AG04449 (cell line): ENCODE data around the gene SLC10A4.
"Not testable (repeated sequence)": the region's sequence is repeated elsewhere in the genome, so short reads cannot be mapped to it uniquely, and the experiment has no call there.

Experiments used
- CTCF ChIA-PET: fragments of 350-600 bp; formaldehyde crosslinking; extraction: SDS; loops from one replicate; lab custom pipeline; 2021; ENCODE audit warnings: antibody characterized with exemption; lab: Yijun Ruan, JAX
- POLR2A ChIA-PET: fragments of 400-600, 350-600 bp; formaldehyde crosslinking; extraction: SDS; loops from one replicate; lab custom pipeline; 2020; ENCODE audit warnings: antibody characterized with exemption, inconsistent platforms; lab: Yijun Ruan, JAX
- DNase-seq: peaks from one replicate; pipeline ENCODE4 v3.0.0-alpha.2; 2010; ENCODE audit warnings: low read depth, low spot score
- H3K4me3 ChIP-seq: 2 replicates; pipeline ENCODE4 v1.5.1; 2011; ENCODE audit warnings: low read depth, mild to moderate bottlenecking, control low read depth, low read length
- TF ChIP-seq, protein P1 (sequence below): IDR thresholded peaks from one replicate; pipeline ENCODE4 v1.5.1; 2011; ENCODE audit warnings: mild to moderate bottlenecking, moderate library complexity, low read length, control low read depth, inconsistent platforms; ENCODE audit not compliant: insufficient read depth; ENCODE audit errors: missing control alignments

SLC10A4 gene

DNA sequence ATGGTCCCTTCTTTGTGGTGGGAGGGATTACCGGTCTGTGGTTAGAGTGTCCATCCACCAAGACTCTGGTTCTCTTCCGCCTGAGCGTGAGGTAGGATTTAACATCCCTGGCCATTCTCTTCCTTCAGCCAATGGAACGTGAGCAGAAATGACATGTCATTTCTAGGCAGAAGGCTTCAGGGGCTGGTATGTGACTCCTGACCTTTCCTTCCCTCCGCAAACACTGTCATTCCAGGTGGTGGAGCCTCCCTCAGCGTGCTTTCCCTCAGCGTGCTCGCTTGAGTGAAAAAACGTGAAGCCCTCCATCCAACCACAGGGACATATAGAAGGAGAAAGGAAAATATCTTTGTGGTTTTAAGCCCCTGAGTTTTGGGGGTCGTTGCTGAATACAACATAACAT lies 34.0 kb upstream of the SLC10A4 start:
- POLR2A ChIA-PET: no interaction called here
- CTCF ChIA-PET: no interaction called here
- no peak overlapping the region for H3K4me3 ChIP-seq
- TF ChIP-seq, protein P1, sequence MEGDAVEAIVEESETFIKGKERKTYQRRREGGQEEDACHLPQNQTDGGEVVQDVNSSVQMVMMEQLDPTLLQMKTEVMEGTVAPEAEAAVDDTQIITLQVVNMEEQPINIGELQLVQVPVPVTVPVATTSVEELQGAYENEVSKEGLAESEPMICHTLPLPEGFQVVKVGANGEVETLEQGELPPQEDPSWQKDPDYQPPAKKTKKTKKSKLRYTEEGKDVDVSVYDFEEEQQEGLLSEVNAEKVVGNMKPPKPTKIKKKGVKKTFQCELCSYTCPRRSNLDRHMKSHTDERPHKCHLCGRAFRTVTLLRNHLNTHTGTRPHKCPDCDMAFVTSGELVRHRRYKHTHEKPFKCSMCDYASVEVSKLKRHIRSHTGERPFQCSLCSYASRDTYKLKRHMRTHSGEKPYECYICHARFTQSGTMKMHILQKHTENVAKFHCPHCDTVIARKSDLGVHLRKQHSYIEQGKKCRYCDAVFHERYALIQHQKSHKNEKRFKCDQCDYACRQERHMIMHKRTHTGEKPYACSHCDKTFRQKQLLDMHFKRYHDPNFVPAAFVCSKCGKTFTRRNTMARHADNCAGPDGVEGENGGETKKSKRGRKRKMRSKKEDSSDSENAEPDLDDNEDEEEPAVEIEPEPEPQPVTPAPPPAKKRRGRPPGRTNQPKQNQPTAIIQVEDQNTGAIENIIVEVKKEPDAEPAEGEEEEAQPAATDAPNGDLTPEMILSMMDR: no peak
- DNase-seq: no peak

DNA sequence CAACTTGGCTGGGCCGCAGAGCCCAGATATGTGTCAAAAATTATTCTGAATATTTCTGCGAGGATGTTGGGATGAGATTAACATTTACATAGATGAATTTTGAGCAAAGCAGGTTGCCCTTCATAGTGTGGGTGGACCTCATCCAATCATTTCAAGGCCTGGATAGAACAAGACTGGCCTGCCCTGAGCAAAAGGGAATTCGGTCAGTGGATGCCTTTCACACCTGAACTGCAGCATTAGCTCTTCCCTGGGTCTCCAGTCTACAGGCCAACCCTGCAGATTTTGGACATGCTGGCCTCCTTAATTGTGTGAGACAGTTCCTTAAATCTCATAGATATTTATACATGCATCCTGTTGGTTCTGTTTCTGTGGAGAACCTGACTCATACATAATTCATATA lies 32.4 kb upstream of the SLC10A4 start:
- POLR2A ChIA-PET: no interaction called here
- TF ChIP-seq, protein P1: no peak
- H3K4me3 ChIP-seq: no peak overlapping the region
- CTCF ChIA-PET: interaction anchor here (0.7 kb wide), 1 partner anchor 95 kb away, joined by 3 read pairs; no protein-coding TSS in a partner anchor
- no peak for DNase-seq

DNA sequence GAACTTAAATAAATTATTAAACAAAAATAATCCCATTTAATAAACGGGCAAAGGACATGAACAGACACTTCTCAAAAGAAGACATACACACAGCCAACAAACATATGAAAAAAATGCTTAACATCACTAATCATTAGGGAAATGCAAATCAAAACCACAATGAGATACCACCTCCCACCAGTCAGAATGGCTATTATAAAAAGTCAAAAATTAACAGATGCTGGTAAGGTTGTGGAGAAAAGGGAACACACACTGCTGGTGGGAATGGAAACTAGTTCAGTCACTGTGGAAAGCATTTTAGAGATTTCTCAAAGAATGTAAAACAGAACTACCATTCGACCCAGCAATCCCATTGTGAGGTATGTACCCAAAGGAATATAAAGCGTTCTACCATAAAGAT lies 31.5 kb upstream of the SLC10A4 start:
- CTCF ChIA-PET: interaction anchor here (0.7 kb wide), 1 partner anchor 94 kb away, joined by 3 read pairs; no protein-coding TSS in a partner anchor
- H3K4me3 ChIP-seq, DNase-seq, POLR2A ChIA-PET: not testable (repeated sequence)

DNA sequence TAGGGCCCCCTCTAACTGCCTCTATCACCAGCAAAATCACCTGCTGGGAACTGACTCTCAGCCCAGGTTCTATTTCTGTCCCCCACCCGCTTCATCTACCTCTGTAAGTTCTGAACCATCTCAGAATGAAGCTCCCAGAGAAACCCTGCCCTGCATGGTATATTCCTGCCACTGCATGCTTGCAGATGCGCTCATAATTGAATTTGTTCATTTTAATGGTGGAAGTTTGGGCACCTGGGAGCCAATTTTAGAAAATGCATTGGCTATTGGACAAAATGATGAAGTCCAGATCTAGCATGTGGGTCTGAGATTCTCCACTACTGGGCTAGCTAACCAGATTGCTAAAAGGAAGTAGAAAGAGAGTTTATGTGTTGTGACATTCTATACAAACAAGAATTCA lies 28.6 kb upstream of the SLC10A4 start:
- POLR2A ChIA-PET: interaction anchor here (0.6 kb wide), 1 partner anchor 14 kb away, joined by 3 read pairs; no protein-coding TSS in a partner anchor
- CTCF ChIA-PET: interaction anchor here (0.8 to 1.7 kb wide), 2 partner anchors 8 to 13 kb away, joined by 3 read pairs; no protein-coding TSS in a partner anchor

DNA sequence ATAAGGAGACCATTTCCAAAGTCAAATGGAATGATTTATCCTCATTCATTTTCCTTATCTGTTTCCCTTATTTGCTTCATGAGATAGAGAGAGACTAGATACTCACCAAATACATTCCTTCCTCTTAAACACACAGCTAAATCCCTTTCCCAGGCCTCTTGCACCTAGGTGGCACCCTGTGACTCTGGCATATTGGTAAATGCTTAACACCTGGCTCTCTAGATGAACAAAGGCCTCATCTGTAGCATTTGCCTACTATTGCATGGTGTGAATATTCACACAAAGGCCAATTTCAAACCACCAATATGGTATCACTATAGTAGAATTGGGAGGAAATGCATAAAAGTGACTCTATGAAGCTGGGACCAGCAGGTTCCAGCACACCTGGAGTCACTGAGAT lies 22.1 kb upstream of the SLC10A4 start:
- no peak for DNase-seq
- ChIA-PET CTCF (no interaction called here), POLR2A (no interaction called here)
- TF ChIP-seq, protein P1: no peak
- H3K4me3 ChIP-seq: no peak overlapping the region

More for the DNA sequence above, 28.6 kb upstream of the SLC10A4 start:
- no peak overlapping the region for H3K4me3 ChIP-seq
- TF ChIP-seq, protein P1: no peak
- DNase-seq: no peak

DNA sequence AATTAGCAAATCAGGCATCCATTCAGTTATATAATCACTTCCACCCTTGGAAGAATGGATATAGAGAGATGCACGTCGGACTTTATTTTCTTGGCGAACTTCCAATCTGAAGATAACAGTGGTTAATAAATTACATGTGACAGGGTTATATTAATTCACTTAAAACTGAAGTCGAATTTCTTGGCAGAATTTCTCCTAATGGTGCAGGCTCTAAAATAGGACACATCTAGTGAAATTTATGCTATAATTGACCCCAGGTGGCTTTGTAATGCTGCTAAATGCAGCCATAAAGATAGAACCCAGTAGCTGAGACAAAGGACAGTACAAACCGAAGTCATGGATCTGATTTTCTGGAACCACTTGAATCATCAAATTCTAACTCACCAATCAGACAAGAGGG lies 20.8 kb upstream of the SLC10A4 start:
- no peak overlapping the region for H3K4me3 ChIP-seq
- no peak for DNase-seq
- CTCF ChIA-PET: interaction anchor here (1.3 kb wide), 1 partner anchor 16 kb away, joined by 4 read pairs; no protein-coding TSS in a partner anchor

More for the DNA sequence above, 20.8 kb upstream of the SLC10A4 start:
- TF ChIP-seq, protein P1: no peak
- POLR2A ChIA-PET: no interaction called here
